Amniotic epithelial cell (primary cell): ENCODE measurements around the gene MICALL2.

ENCODE experiments used
- DNase-seq: peaks from one replicate; pipeline ENCODE4 v3.0.0-alpha.2; 2010; ENCODE audit warnings: low read depth

MICALL2 gene

DNA sequence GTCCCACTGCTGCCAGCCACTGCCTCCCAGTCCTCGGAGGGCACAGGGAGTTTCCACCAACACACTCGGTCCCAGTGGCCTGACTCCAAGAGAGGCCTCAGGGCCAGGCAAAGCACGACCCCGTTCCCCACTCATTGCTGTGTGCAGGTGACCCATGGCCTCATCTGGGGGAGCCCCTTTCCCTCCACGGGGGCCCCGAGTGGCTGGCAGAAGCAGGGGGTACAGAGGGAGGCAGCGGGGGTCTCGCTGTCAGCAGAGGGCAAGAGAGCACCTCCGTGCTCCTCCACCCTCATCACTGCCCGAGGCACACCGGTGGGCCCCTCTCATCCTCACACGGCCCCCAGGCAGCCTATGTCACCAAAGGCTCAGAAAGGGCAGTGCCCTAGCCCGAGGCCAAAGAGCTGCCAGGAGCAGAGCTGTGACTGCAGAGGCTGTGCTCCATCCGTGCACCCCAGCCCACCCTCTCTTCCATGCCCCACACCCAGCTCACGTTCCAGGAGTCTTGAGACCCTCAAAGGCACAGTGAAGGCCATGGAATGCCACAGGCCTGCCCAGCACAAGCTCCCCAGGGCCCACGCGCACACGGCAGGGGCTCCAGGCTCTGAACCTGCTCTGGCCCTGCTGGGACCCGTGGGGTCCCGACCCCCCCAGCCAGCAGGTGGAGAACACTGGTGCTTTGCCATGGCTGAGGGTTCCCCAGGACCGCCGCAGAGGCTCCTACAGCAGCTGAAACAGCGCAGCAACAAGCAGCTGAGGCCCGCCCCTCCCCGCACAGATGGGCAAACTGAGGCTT, 25.9 kb downstream of the MICALL2 start:
- DNase-seq: no peak

DNA sequence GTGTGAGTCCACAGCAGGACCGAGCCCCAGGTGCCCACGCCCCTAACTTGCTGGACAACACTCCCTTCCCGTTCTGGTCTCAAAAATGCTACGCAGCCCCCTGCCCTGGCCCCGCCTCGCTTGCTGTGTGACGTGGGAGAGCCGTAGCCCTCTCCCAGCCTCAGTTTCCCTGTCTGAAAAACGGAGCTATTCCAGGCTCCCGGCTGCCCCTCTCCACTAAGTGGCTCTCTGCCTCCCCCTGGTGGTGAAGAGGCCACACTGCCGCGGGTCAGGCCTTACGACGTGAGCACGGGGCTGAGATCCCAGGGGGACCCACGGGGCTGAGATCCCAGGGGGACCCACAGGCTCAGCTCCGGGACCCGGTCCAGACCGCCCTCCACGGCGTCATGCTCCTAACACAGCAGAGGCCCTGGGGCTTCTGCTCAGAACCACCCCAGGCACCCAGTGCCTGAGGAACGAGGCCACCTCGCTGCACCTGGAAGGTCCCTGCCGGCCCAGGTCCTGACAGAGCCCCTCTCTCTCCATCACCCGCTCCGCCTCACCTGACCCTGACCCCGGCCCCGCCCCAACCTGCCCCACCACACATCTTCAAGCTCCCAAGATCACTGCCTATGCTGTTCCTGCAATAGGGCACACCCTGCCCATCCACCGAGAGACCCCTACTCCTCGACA, 26.7 kb downstream of the MICALL2 start:
- DNase-seq: no peak

DNA sequence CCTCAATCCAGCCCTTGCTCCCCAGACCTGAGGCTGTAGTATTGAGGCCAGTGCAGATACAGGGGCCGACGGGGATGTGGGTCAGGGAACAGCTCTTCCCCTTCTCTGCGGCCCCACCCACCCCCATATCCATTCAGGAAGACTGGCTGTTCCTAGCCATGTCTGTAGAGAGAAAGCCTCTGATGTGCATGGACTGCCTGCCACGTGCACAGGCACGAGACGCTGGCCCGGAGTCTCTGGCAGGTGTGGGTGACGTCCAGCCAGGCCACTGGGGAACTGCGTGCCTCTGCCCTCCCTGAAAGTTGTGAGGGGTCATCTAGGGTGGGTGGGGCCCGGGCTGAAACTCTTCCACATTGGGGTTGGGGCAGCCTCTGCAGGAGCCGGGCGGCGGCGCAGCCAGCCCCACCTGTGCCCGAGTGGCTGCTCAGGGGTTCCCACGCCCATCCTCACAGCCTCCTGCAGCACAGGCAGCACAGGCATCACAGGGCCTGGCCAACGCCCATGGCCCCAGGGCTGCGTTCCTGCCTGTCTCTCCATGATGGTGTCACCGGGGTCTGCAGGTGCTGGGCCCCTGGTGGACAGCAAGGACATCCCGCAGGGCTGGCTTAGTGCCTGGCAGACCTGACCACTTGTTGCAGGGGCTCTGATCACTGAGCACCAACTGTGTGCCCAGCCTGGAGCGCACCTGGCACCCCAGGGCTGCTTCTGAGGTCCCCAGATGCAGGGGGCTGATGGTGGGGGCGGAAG, 27.5 kb downstream of the MICALL2 start:
- DNase-seq: no peak

DNA sequence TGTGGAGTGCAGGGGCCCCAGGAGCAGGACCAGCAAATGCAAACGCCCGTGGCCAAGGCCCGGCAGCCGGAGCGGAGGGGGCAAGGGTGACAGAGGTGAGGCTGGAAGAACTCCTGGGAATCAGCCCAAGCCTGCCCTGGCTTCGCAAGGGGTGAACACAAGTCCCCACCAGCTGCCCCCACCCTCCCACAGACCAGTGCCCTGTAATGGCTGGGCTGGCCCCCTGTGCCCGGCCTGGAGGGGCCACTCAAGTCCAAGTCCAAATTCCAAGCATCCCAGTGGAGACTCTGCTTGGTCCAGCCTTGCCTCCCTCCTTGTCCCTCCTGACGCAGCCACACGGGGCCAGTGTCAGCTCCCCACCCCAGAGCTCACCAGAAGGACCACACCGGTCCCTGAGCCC, 28.0 kb downstream of the MICALL2 start:
- DNase-seq: no peak

DNA sequence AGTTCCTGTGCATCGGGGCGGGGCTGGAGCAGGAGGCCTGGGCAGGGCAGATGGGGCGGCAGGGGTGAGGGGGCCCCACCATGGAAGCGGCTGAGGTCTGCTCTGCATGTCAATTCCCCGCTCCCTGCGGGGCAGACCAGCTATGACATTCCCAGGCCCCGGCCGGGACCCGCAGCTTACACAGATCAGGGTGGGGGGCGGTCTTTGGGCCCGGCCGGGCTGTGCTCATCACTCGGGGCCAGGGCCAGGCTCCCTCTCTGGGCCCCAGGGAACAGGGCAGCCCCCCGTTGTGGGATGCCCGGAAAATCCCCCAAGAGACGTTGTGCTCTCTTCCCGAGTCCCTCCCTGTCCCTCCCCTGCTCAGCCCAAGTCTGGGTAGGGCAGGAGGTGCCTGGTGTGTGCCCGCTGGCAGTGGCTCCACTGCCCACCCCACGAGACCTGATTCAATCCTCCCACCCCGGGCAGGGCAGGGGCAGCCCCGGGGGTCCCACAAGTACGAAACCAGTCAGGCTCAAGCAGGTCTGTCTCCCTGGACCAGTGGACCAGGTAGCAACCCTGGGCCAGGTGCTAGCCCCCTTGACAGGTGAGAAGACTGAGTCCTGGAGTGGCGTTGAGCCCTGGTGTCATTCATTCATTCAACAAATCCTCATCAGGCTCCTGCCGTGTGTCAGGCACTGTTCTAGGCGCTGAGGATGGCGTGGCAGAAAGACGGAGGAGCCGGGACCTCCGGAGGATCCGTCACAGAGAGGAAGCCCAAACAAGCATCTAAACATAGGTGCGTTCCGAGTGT, 29.0 kb downstream of the MICALL2 start:
- no peak for DNase-seq

DNA sequence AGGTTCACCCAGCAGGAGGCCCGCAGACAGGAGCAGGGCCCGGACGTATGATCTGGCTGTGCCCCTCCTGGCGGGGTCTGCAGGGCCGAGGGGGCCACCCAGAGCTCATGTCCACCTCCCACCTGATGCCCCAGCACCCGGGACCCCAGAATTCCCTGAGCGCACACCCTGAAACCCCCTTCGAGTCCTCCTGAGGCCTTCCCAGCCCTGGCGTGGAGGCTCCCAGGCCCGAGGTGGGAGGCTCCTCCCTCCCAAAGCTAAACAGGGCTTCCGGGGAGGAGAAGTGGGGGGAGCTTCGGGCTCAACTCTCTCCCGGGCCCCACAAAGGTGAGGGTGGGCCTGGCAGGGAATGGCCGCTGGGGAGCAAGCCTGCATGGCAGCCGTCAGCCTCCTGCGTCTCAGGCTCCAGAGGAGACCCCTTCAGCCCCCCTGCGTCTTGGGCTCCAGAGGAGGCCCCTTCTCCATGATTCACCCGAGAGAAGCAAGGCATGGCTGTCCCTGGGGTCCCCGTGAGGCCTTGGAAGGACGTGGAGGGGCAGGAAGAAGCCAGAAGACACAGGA, 30.2 kb downstream of the MICALL2 start:
- no peak for DNase-seq

DNA sequence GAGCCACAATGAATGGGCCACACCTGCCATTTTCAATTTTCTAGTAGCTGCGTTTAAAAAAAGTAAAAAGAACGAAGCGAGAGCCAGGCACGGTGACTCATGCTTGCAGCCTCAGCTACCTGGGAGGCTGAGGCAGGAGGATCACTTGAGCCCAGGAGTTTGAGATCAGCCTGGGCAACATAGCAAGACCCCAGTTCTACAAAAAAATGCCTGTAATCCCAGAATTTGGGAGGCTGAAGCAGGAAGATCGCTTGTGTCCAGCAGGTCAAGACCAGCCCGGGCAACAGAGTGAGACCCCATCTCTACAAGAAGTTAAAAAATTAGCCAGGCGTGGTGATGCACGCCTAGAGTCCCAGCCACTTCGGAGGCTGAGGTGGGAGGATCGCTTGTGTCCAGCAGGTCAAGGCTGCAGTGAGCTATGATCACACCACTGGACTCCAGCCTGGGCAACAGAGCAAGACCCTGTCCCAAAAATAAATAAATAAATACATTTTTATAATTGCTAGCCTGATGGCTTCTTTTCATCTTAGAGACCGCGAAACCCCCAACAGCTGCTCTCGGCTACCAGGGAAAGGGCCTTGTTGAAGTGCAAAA, 32.1 kb downstream of the MICALL2 start:
- no peak for DNase-seq

DNA sequence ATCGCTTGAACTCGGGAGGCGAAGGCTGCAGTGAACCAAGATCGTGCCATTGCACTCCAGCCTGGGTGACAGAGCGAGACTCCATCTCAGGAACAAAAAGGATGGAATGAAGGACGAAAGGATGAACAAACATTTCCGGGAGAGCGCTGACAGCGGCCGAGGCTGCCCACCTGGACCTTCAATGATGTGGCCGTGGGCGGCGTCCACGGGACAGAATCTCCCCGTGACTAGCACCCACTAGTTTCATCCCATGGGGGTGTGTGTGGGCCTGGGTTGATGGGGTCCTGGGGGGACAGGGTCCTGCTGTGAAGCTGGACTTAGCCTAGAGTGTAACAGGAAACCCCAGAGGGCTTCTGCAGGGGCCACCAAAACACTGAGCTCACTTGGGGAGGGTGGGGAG, 32.8 kb downstream of the MICALL2 start:
- DNase-seq: no peak

DNA sequence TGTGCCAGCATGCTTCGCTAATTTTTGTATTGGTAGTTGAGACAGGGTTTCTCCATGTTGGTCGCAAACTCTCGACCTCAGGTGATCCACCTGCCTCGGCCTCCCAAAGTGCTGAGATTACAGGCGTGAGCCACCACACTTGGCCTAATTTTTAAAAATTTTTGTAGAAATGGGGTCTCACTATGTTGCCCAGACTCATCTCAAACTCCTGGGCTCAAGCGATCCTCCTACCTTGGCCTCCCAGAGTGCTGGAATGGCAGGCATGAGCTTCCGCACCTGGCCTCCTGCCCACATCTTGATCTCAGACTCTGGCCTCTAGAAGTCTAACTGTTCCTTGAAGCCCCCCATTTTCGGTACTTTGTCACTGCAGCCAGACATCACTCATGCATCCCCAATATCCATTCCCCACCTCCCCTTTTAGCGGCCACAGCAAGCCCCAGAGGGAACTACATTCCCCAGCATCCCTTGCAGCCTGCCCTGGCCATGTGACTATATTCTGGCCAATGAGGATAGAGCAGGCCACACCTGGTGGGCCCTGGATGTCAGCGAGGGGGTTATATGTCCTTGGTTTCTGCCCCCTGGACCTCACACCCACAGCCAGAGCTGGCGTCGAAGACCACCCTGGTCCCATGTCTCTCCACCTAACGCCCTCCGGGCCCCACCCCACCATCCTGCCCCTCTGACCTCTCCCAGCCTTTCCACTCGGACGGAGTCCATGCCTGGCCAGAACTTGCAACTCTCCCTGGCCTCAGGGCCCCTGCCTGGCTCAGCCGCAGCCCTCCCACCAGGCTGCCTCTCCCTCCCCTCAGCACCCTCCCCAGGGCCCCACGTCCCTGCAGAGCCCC, 33.8 kb downstream of the MICALL2 start:
- DNase-seq: no peak

DNA sequence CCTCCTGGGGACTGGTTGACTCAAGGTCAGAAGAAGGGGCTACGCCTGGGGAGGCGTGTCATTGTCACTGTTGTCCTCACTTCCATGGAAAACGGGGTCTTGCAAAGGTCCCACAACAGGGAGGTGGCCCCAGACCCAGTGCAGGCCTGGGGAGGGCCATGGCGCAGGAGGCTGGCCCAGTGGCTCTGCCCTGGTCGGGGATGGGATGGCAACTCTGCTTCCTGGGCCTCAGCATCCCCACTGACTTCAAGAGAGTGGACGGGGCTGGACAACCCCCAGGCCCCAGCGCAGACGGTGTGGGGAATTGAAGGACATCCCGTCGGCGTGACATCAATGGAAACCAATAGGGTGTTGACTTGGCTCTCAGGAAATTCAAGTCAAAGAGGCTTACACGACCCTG, 35.2 kb downstream of the MICALL2 start:
- no peak for DNase-seq

DNA sequence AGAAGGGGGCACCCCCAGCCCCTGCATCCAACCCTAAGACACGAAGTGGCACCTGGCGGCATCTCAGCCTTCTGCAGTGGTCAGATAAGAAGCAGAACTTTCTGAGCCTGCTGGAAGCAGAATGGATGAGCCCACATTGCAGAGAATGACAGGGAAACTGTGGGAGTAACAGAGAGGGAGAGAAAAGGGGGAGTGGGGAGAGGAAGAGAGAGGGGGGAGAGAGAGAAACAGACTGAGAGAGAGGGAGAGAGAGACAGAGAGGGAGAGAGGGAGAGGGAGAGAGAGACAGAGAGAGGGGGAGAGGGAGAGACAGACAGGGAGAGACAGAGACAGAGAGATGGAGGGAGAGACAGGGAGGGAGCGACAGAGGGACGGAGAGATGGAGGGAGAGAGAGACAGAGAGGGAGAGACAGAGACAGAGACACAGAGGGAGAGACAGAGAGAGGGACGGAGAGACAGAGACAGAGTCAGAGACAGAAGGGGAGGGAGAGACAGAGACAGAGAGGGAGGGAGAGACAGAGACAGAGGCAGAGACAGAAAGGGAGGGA, 35.9 kb downstream of the MICALL2 start:
- DNase-seq: peak; percentile 10

DNA sequence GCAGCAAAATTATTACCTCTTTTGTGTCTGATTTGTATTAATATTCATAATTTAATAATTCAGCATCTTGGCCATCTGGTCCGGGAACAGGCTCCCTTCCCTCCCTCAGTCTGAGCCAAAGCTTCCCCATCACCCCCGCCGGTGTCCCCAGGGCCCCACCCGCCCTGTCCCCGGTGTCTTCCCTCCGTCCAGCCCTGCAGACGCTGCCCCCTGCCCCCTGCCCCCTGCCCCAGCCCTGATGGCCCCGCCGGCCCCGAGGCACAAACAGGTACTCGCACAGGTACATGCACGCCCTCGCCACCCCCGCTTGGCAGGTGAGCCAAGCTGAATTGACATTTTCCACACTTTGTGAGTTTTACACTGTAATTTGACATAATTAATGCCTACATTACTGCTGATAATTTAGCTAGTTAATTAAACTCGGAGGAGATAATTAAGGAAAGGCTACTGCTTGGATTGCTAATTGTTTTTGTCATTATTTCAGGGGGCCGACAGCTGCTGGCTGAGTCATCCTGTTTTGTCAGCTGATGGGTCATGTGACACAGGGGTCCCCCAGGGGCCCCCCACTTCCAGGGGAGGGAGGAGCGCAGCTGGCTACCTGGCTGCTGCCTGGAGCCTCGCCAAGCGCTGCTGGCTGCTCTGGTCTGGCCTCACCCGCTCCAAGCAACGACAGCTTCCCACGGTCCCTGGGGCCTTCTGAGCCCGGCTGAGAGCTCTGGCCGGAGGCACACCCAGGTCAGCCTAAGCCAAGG, 36.6 kb downstream of the MICALL2 start:
- DNase-seq: no peak

DNA sequence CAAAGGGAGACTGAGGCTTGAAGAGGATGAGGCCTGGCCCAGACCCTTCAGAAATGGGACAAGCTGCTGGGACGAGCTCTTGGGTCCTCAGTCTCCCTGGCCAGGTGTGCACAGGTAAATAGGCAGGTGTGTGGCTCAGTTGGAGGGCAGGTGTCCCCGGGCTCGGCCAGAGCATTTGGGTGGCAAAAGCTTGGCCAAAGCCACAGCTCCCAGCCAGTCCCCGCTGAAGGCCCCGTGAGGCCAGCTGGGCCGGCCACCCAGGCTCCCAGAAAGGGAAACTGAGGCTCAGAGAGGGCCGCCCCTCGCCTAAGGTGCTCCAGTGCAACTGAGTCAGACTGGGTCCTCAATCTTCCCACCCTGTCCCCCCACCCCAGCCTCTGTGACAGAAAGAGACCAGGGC, 37.3 kb downstream of the MICALL2 start:
- DNase-seq: no peak

DNA sequence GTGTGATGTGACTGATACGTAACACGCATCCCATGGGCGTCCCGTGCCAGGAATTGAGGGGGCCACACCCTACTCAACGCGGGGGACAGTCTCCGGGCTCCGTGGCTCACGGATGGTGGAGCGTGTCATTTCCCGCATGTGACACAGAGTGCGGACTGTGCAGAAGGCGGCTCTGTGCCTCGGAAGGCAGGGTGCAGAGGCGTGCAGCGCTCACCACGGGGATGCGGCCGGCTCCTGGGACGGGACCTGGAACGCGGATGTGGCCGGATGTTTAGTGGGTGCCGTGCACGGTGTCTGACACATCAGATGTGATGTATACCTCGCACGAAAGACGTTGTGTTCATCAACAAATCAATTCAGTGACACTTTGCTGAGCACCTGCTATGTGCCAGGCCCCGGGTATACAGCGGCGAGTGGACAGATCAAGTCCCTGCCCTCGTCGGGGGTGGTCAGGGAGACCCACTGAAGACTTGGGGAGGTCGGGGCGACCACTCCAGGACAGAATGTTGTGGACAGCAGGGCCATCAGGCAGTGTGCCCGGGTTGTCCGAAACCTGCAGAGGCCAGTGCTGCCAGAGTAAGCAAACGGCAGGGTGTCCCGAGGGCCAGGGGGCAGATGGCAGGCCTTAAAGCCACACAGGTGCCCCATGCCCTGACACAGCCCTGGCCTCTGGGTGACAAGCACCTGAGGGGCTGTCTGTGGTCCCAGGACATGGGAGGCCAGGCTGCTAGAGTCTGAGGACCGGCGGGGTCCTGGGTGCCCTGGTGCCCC, 38.1 kb downstream of the MICALL2 start:
- no peak for DNase-seq

DNA sequence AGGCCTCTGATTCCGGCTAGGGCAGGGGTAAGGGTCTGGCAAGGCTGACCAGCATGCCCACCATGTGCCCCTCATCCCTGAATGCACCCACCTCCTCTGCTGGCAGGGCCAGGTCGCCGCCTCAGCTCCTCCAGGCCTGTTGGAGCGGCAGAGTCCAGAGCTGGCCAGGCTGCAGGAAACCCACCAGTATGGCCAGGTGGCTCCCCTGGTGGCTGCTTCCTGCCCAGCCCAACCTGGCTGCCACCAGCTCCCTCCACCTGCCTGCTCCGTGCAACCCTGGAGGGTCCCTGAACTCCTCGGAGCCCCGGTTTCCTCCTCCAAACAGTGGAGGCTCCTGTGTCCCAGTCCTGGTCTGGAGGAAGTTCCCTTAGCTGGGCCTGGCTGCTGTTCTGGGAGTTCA, 39.6 kb downstream of the MICALL2 start:
- no peak for DNase-seq

DNA sequence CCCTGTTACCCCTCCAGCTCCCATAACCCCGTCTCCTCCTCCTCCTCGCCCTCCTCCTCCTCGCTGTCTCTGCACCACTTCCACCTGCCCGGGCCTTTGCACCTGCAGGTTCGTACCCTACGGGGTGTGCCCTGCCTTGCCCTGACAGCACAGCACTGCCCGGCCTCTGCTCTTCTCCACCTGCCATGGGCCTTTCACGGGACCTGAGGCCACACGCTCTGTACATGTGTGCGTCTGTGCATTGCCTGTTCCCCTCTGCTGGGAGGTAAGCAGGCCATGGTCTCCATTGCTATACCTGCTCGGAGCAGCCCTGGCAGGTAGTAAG, 40.0 kb downstream of the MICALL2 start:
- no peak for DNase-seq

DNA sequence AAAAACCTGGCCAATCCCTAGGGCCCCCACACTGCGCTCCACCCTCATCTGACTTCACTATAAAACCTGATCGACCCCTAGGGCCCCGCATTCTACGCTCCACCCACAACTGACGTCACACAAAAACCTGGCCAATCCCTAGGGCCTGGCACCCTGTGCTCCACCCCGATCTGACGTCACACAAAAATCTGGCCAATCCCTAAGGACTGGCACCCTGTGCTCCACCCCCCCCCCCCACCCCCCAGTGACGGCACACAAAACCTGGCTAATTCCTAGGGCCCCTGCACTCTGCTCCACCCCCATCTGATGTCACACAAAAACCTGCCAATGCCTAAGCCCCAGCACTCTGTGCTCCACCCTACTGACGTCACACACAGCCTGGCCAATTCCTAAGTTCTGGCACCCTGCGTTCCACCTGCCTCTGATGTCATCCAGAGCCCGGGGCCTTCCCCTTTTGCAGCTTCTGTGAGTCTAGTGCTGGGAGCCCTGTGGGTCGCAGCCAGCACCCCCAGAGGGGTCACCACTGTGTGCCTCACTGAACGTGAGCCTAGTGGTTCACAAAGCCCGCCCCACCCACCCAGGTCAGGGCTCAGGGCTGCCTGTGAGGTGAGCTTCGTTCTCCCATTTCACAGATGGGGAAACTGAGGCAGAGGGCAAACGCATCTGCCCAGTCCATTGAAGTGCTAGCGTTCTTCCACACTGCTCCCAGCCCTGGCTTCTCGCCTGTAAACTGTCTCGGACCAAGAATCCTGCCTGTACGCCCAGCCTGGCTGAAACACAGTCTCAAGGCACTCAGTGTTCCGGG, 40.6 kb downstream of the MICALL2 start:
- peak; percentile 29 for DNase-seq

DNA sequence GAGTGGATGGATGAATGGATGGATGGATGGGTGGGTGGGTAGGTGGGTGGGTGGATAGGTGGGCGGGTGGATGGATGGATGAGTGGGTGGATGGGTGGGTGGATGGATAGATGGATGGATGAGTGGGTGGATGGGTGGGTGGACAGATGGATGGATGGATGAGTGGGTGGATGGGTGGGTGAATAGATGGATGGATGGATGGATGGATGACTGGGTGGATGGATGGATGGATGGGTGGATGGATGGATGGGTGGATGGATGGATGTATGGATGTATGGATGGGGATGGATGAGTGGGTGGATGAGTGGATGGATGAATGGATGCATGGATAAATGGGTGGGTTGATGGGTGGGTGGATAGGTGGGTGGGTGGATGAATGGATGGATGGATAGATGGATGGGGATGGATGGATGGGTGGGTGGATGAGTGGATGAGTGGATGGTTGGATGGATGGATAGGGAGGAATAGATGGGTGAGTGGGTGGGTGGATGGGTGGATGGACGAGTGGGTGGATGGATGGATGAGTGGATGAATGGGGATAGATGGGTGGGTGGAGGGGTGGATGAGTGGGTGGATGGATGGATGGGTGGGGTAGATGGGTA, 43.8 kb downstream of the MICALL2 start:
- DNase-seq: no peak
